WTC11 (cell line): Measurements from ENCODE around the gene PRKCE. TPM values are rescaled to one million over a fixed set of nuclear protein-coding genes. Genes with fewer than 3 reads are reported as not detected.

Source experiments
- ATAC-seq: fragments of 200-7000 bp; cut with Tn5 transposase; 2 replicates; pipeline ENCODE4 v1.10.0; 2021; ENCODE audit warnings: mild to moderate bottlenecking, moderate library complexity
- CTCF ChIA-PET: fragments of 300-600 bp; sonication (Branson Sonifier 250); formaldehyde crosslinking; loops from one replicate; lab custom pipeline; 2021; ENCODE audit warnings: antibody characterized with exemption; lab: Charles Lee
- POLR2A ChIA-PET: fragments of 350-600 bp; sonication (Branson Sonifier 250); formaldehyde crosslinking; loops from one replicate; lab custom pipeline; 2021; ENCODE audit warnings: antibody characterized with exemption; lab: Charles Lee
- DNase-seq: peaks from one replicate; pipeline ENCODE4 v3.0.0; 2021; ENCODE audit warnings: low spot score
- H3K27ac Mint-ChIP-seq: 2 replicates; pipeline ENCODE4 v1.8.0; 2021; ENCODE audit warnings: mixed read lengths
- H3K27me3 Mint-ChIP-seq: 2 replicates; pipeline ENCODE4 v1.8.0; 2021; ENCODE audit warnings: low read depth, mild to moderate bottlenecking, moderate library complexity, mixed read lengths
- H3K36me3 Mint-ChIP-seq: 2 replicates; pipeline ENCODE4 v1.8.0; 2021; ENCODE audit warnings: mixed read lengths
- H3K4me1 Mint-ChIP-seq: 2 replicates; pipeline ENCODE4 v1.8.0; 2022; ENCODE audit warnings: mixed read lengths
- H3K4me3 Mint-ChIP-seq: 2 replicates; pipeline ENCODE4 v1.8.0; 2021; ENCODE audit warnings: mild to moderate bottlenecking, moderate library complexity, mixed read lengths
- H3K9me3 Mint-ChIP-seq: 2 replicates; pipeline ENCODE4 v1.8.0; 2021; ENCODE audit warnings: mixed read lengths
- ELF4 ChIP-seq: sonication (generic); formaldehyde crosslinking; IDR thresholded peaks from 2 replicates; pipeline ENCODE4 v1.8.1; 2022; ENCODE audit warnings: low read depth, mild to moderate bottlenecking, moderate library complexity, missing genetic modification reagents
- FOXJ3 ChIP-seq: sonication (generic); formaldehyde crosslinking; IDR thresholded peaks from 2 replicates; pipeline ENCODE4 v1.9.0; 2021; ENCODE audit warnings: missing genetic modification reagents, mild to moderate bottlenecking, borderline replicate concordance
- GTF2I ChIP-seq: fragments of 250-450 bp; sonication (Bioruptor Pico); conservative IDR thresholded peaks from 2 replicates; pipeline ENCODE4 v1.4.0; 2021; ENCODE audit warnings: mild to moderate bottlenecking
- JUN ChIP-seq: sonication (generic); formaldehyde crosslinking; IDR thresholded peaks from 2 replicates; pipeline ENCODE4 v1.8.0; 2023; ENCODE audit warnings: mild to moderate bottlenecking, missing genetic modification reagents
- NFYB ChIP-seq: sonication (generic); formaldehyde crosslinking; conservative IDR thresholded peaks from 2 replicates; pipeline ENCODE4 v1.8.0; 2022; ENCODE audit warnings: low read depth, missing genetic modification reagents
- NR2C2 ChIP-seq: sonication (generic); formaldehyde crosslinking; IDR thresholded peaks from 2 replicates; pipeline ENCODE4 v1.8.0; 2022; ENCODE audit warnings: mild to moderate bottlenecking, missing genetic modification reagents
- RORB ChIP-seq: fragments of 250-450 bp; sonication (Bioruptor Pico); IDR thresholded peaks from 2 replicates; pipeline ENCODE4 v1.9.0; 2021; ENCODE audit warnings: mild to moderate bottlenecking
- SMAD4 ChIP-seq: sonication (generic); formaldehyde crosslinking; IDR thresholded peaks from 2 replicates; pipeline ENCODE4 v1.8.0; 2022; ENCODE audit warnings: mild to moderate bottlenecking, missing genetic modification reagents
- SP1 ChIP-seq: sonication (generic); formaldehyde crosslinking; conservative IDR thresholded peaks from 2 replicates; pipeline ENCODE4 v1.8.1; 2022; ENCODE audit warnings: missing genetic modification reagents
- TCF7 ChIP-seq: sonication (generic); formaldehyde crosslinking; IDR thresholded peaks from 2 replicates; pipeline ENCODE4 v1.8.0; 2022; ENCODE audit warnings: mild to moderate bottlenecking, low read depth, missing genetic modification reagents, moderate library complexity
- TEAD4 ChIP-seq: sonication (generic); formaldehyde crosslinking; IDR thresholded peaks from 2 replicates; pipeline ENCODE4 v1.8.0; 2022; ENCODE audit warnings: mild to moderate bottlenecking, missing genetic modification reagents
- ZNF232 ChIP-seq: sonication (generic); formaldehyde crosslinking; IDR thresholded peaks from 2 replicates; pipeline ENCODE4 v1.8.0; 2022; ENCODE audit warnings: mild to moderate bottlenecking, missing genetic modification reagents
- ZNF671 ChIP-seq: fragments of 250-450 bp; sonication (Bioruptor Pico); IDR thresholded peaks from 2 replicates; pipeline ENCODE4 v1.8.0; 2021; ENCODE audit warnings: mild to moderate bottlenecking
- total RNA-seq: library from RNA; stranded (reverse); gene quantifications from 3 replicates; pipeline ENCODE4 v1.2.3, GENCODE V29; 2021
- TF ChIP-seq, protein P1 (sequence below): fragments of 200-600 bp; IDR thresholded peaks from 2 replicates; pipeline ENCODE4 v1.8.0; 2022; ENCODE audit warnings: antibody characterized with exemption
- TF ChIP-seq, protein P2 (sequence below): fragments of 250-450 bp; sonication (Bioruptor Pico); IDR thresholded peaks from 2 replicates; pipeline ENCODE4 v2.1.2; 2022; ENCODE audit warnings: mild to moderate bottlenecking, moderate library complexity
- TF ChIP-seq, protein P3 (sequence below): fragments of 250-450 bp; sonication (Bioruptor Pico); IDR thresholded peaks from 2 replicates; pipeline ENCODE4 v1.9.0; 2021; ENCODE audit warnings: moderate library complexity, mild to moderate bottlenecking, inconsistent platforms, borderline replicate concordance
- TF ChIP-seq, protein P4 (sequence below): sonication (generic); formaldehyde crosslinking; IDR thresholded peaks from 2 replicates; pipeline ENCODE4 v1.8.0; 2022; ENCODE audit warnings: mild to moderate bottlenecking, missing genetic modification reagents
- TF ChIP-seq, protein P5 (sequence below): sonication (generic); formaldehyde crosslinking; IDR thresholded peaks from 2 replicates; pipeline ENCODE4 v1.8.1; 2022; ENCODE audit warnings: low read depth, missing genetic modification reagents, borderline replicate concordance
- TF ChIP-seq, protein P6 (sequence below): fragments of 250-450 bp; sonication (Bioruptor Pico); IDR thresholded peaks from 2 replicates; pipeline ENCODE4 v1.8.0; 2021; ENCODE audit warnings: mild to moderate bottlenecking
- TF ChIP-seq, protein P7 (sequence below): sonication (generic); formaldehyde crosslinking; conservative IDR thresholded peaks from 2 replicates; pipeline ENCODE4 v1.8.1; 2022; ENCODE audit warnings: mild to moderate bottlenecking, missing genetic modification reagents
- TF ChIP-seq, protein P8 (sequence below): sonication (generic); formaldehyde crosslinking; IDR thresholded peaks from 2 replicates; pipeline ENCODE4 v1.8.1; 2022; ENCODE audit warnings: mild to moderate bottlenecking, moderate library complexity, missing genetic modification reagents

The PRKCE gene
- total RNA-seq, 1 experiment from 2014 or later, result 5.8 TPM

DNA sequence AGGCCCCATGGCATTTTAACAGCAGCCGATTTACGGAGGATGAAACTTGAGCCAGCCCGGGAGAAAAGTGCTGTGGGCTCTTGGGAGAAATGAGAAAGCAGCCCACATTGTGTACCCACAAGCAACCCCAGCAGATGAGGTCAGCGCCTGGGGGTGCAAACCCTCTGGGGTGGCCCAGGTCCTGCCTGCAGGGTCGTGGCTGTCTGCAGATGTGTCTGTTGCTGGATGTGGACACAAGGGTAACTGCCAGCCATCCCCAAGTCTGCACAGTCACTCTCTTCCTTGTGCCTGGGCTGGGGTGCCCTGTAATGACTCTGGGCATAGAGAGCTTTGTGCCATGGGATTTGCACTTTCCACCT lies 170.8 kb downstream of the PRKCE start (continued):
- no peak for TF ChIP-seq ZNF232 (CRISPR knock-in tag)

DNA sequence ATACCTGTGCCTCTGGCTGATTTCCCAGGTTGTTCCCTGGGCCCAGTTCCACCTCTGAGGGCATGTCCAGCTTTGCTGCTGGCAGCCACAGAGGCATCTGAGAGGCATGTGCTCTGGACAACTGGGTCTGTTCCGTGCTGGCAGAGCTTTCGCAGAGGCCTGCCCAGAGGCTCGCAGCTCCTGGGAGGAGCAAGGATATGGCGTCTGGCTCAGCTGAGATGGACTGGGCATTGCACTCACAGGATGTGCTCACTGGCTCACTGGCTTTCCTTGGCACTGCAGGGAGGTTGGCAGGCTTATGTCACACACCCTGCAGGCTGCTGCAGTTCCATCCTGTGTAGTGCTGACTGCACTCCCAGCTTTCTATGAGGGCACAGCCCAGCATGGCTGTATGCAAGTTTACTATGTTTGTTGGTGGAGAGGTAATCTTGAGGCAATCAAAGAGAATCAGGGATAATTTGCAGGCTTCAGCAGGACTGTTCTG lies 172.3 kb downstream of the PRKCE start:
- H3K4me3 Mint-ChIP-seq, result no peak overlapping the region
- DNase-seq, result no peak
- H3K27me3 Mint-ChIP-seq, result no peaks in the 10 kb centered on the region; the same call in 1 of the 2 replicates
- H3K36me3 Mint-ChIP-seq, result no peaks in the 10 kb centered on the region
- H3K9me3 Mint-ChIP-seq, result no peaks in the 10 kb centered on the region
- TF ChIP-seq TEAD4 (no peak), ZNF671 (CRISPR knock-in tag) (no peak), SP1 (CRISPR knock-in tag) (no peak), NR2C2 (CRISPR knock-in tag) (no peak), GTF2I (CRISPR knock-in tag) (no peak), NFYB (CRISPR knock-in tag) (no peak), SMAD4 (no peak), JUN (CRISPR knock-in tag) (no peak), FOXJ3 (CRISPR knock-in tag) (no peak), TCF7 (no peak), RORB (CRISPR knock-in tag) (no peak), ELF4 (CRISPR knock-in tag) (no peak)
- TF ChIP-seq, protein P1, sequence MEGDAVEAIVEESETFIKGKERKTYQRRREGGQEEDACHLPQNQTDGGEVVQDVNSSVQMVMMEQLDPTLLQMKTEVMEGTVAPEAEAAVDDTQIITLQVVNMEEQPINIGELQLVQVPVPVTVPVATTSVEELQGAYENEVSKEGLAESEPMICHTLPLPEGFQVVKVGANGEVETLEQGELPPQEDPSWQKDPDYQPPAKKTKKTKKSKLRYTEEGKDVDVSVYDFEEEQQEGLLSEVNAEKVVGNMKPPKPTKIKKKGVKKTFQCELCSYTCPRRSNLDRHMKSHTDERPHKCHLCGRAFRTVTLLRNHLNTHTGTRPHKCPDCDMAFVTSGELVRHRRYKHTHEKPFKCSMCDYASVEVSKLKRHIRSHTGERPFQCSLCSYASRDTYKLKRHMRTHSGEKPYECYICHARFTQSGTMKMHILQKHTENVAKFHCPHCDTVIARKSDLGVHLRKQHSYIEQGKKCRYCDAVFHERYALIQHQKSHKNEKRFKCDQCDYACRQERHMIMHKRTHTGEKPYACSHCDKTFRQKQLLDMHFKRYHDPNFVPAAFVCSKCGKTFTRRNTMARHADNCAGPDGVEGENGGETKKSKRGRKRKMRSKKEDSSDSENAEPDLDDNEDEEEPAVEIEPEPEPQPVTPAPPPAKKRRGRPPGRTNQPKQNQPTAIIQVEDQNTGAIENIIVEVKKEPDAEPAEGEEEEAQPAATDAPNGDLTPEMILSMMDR, result no peak
- TF ChIP-seq, protein P2, sequence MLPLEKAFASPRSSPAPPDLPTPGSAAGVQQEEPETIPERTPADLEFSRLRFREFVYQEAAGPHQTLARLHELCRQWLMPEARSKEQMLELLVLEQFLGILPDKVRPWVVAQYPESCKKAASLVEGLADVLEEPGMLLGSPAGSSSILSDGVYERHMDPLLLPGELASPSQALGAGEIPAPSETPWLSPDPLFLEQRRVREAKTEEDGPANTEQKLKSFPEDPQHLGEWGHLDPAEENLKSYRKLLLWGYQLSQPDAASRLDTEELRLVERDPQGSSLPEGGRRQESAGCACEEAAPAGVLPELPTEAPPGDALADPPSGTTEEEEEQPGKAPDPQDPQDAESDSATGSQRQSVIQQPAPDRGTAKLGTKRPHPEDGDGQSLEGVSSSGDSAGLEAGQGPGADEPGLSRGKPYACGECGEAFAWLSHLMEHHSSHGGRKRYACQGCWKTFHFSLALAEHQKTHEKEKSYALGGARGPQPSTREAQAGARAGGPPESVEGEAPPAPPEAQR, result no peak
- TF ChIP-seq, protein P3, sequence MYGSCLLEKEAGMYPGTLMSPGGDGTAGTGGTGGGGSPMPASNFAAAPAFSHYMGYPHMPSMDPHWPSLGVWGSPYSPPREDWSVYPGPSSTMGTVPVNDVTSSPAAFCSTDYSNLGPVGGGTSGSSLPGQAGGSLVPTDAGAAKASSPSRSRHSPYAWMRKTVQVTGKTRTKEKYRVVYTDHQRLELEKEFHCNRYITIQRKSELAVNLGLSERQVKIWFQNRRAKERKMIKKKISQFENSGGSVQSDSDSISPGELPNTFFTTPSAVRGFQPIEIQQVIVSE (CRISPR knock-in tag), result no peak
- TF ChIP-seq, protein P4, sequence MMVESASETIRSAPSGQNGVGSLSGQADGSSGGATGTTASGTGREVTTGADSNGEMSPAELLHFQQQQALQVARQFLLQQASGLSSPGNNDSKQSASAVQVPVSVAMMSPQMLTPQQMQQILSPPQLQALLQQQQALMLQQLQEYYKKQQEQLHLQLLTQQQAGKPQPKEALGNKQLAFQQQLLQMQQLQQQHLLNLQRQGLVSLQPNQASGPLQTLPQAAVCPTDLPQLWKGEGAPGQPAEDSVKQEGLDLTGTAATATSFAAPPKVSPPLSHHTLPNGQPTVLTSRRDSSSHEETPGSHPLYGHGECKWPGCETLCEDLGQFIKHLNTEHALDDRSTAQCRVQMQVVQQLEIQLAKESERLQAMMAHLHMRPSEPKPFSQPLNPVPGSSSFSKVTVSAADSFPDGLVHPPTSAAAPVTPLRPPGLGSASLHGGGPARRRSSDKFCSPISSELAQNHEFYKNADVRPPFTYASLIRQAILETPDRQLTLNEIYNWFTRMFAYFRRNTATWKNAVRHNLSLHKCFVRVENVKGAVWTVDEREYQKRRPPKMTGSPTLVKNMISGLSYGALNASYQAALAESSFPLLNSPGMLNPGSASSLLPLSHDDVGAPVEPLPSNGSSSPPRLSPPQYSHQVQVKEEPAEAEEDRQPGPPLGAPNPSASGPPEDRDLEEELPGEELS (CRISPR knock-in tag), result no peak
- TF ChIP-seq, protein P5, sequence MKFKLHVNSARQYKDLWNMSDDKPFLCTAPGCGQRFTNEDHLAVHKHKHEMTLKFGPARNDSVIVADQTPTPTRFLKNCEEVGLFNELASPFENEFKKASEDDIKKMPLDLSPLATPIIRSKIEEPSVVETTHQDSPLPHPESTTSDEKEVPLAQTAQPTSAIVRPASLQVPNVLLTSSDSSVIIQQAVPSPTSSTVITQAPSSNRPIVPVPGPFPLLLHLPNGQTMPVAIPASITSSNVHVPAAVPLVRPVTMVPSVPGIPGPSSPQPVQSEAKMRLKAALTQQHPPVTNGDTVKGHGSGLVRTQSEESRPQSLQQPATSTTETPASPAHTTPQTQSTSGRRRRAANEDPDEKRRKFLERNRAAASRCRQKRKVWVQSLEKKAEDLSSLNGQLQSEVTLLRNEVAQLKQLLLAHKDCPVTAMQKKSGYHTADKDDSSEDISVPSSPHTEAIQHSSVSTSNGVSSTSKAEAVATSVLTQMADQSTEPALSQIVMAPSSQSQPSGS (CRISPR knock-in tag), result no peak
- TF ChIP-seq, protein P6, sequence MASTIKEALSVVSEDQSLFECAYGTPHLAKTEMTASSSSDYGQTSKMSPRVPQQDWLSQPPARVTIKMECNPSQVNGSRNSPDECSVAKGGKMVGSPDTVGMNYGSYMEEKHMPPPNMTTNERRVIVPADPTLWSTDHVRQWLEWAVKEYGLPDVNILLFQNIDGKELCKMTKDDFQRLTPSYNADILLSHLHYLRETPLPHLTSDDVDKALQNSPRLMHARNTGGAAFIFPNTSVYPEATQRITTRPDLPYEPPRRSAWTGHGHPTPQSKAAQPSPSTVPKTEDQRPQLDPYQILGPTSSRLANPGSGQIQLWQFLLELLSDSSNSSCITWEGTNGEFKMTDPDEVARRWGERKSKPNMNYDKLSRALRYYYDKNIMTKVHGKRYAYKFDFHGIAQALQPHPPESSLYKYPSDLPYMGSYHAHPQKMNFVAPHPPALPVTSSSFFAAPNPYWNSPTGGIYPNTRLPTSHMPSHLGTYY (CRISPR knock-in tag), result no peak
- TF ChIP-seq, protein P7, sequence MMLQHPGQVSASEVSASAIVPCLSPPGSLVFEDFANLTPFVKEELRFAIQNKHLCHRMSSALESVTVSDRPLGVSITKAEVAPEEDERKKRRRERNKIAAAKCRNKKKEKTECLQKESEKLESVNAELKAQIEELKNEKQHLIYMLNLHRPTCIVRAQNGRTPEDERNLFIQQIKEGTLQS (CRISPR knock-in tag), result no peak
- TF ChIP-seq, protein P8, sequence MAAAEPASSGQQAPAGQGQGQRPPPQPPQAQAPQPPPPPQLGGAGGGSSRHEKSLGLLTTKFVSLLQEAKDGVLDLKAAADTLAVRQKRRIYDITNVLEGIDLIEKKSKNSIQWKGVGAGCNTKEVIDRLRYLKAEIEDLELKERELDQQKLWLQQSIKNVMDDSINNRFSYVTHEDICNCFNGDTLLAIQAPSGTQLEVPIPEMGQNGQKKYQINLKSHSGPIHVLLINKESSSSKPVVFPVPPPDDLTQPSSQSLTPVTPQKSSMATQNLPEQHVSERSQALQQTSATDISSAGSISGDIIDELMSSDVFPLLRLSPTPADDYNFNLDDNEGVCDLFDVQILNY, result no peak
- ATAC-seq, result no peak
- H3K4me1 Mint-ChIP-seq, result peaks cover 13% of the 10 kb centered on the region
- no peak overlapping the region for H3K27ac Mint-ChIP-seq
- POLR2A ChIA-PET, result no interaction called here
- CTCF ChIA-PET, result interaction anchor here (1.0 kb wide), 1 partner anchor 12 kb away, joined by 3 read pairs; no protein-coding TSS in a partner anchor
